Neural cell (in vitro differentiated cells): Measurements from ENCODE around the gene PRUNE2.

ENCODE experiments used
- CTCF ChIP-seq: fragments of 450-650 bp; IDR thresholded peaks from 2 replicates; pipeline ENCODE4 v1.5.1; 2014; ENCODE audit warnings: antibody characterized with exemption, mild to moderate bottlenecking, moderate library complexity; ENCODE audit not compliant: poor library complexity, severe bottlenecking
- EP300 ChIP-seq: fragments of 450-650 bp; conservative IDR thresholded peaks from 2 replicates; pipeline ENCODE4 v1.6.1; 2014; ENCODE audit warnings: antibody characterized with exemption, mild to moderate bottlenecking, moderate library complexity; ENCODE audit not compliant: poor library complexity, severe bottlenecking
- EZH2 ChIP-seq: fragments of 200-600, 300-800 bp; shearing (Covaris generic), sonication (generic); IDR thresholded peaks from 2 replicates; pipeline ENCODE4 v1.6.1; 2014; ENCODE audit warnings: antibody characterized with exemption, low read length, borderline replicate concordance, mild to moderate bottlenecking; ENCODE audit not compliant: insufficient read depth, poor library complexity, severe bottlenecking
- MXI1 ChIP-seq: fragments of 450-650 bp; conservative IDR thresholded peaks from 2 replicates; pipeline ENCODE4 v1.6.1; 2014; ENCODE audit warnings: antibody characterized with exemption, mild to moderate bottlenecking; ENCODE audit not compliant: poor library complexity, severe bottlenecking
- POLR2AphosphoS5 ChIP-seq: IDR thresholded peaks from 2 replicates; pipeline ENCODE4 v1.6.1; 2012
- RAD21 ChIP-seq: fragments of 450-650 bp; conservative IDR thresholded peaks from 2 replicates; pipeline ENCODE4 v1.6.1; 2014; ENCODE audit warnings: antibody characterized with exemption, mild to moderate bottlenecking, moderate library complexity
- REST ChIP-seq: IDR thresholded peaks from 2 replicates; pipeline ENCODE4 v1.6.1; 2012; ENCODE audit warnings: borderline replicate concordance
- SMC3 ChIP-seq: fragments of 450-650 bp; conservative IDR thresholded peaks from 2 replicates; pipeline ENCODE4 v1.6.1; 2014; ENCODE audit warnings: antibody characterized with exemption, mild to moderate bottlenecking, moderate library complexity; ENCODE audit not compliant: poor library complexity
- TAF1 ChIP-seq: IDR thresholded peaks from 2 replicates; pipeline ENCODE4 v1.6.1; 2012; ENCODE audit warnings: low read depth

- TF ChIP-seq CTCF, result no peak
- TF ChIP-seq TAF1, result no peak
- TF ChIP-seq RAD21, result no peak
- TF ChIP-seq EP300, result no peak
- no peak for TF ChIP-seq EZH2
- no peak for TF ChIP-seq POLR2AphosphoS5
- no peak for TF ChIP-seq SMC3
- no peak for TF ChIP-seq REST
- no peak for TF ChIP-seq MXI1
Measured at GRCh38 chr9:76901801-76902200, 4.1 kb downstream of the PRUNE2 start.
